AG10803 (cell line): ENCODE measurements around the gene PDE9A.

Experiments used
- DNase-seq: peaks from one replicate; pipeline ENCODE4 v3.0.0; 2010; ENCODE audit warnings: low read depth
- H3K4me3 ChIP-seq: 2 replicates; pipeline ENCODE4 v1.5.1; 2011; ENCODE audit warnings: mild to moderate bottlenecking, low read length, control low read depth
- TF ChIP-seq, protein P1 (sequence below): conservative IDR thresholded peaks from 2 replicates; pipeline ENCODE4 v1.5.1; 2011; ENCODE audit warnings: mild to moderate bottlenecking, low read length, control low read depth, inconsistent platforms

Gene PDE9A

GRCh38 chr21:42637267-42638041 lies 16.0 kb upstream of the PDE9A start:
- no peak overlapping the region for H3K4me3 ChIP-seq
- DNase-seq, result no peak
- TF ChIP-seq, protein P1, sequence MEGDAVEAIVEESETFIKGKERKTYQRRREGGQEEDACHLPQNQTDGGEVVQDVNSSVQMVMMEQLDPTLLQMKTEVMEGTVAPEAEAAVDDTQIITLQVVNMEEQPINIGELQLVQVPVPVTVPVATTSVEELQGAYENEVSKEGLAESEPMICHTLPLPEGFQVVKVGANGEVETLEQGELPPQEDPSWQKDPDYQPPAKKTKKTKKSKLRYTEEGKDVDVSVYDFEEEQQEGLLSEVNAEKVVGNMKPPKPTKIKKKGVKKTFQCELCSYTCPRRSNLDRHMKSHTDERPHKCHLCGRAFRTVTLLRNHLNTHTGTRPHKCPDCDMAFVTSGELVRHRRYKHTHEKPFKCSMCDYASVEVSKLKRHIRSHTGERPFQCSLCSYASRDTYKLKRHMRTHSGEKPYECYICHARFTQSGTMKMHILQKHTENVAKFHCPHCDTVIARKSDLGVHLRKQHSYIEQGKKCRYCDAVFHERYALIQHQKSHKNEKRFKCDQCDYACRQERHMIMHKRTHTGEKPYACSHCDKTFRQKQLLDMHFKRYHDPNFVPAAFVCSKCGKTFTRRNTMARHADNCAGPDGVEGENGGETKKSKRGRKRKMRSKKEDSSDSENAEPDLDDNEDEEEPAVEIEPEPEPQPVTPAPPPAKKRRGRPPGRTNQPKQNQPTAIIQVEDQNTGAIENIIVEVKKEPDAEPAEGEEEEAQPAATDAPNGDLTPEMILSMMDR, result no peak

- TF ChIP-seq, protein P1, result no peak
- no peak overlapping the region for H3K4me3 ChIP-seq
- no peak for DNase-seq
Observed at GRCh38 chr21:42638266-42638863, 15.1 kb upstream of the PDE9A start.

- TF ChIP-seq, protein P1, result no peak
- H3K4me3 ChIP-seq, result no peak overlapping the region
- DNase-seq, result no peak
Observed at GRCh38 chr21:42639646-42640152, 13.7 kb upstream of the PDE9A start.

DNA sequence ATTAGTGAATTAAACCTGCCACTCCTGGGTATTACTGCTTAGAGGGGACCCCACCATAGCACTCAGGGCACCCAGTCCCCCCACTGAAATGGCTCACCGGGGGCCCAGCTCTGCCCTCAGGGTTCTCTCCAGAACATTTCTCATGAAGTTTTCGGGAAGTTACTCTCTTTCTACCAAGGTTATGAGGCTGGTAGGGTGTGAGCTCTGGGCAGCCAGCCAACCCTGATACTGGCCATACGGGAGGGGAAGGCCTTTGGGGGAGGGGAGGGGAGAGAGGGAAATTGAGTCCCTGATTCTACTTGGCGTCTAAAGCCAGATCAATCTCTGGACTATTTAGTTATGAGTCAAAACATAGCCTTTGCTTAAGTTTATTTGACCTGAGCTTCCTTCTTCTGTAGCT lies 12.9 kb upstream of the PDE9A start:
- no peak overlapping the region for H3K4me3 ChIP-seq
- TF ChIP-seq, protein P1, result no peak
- DNase-seq, result no peak

DNA sequence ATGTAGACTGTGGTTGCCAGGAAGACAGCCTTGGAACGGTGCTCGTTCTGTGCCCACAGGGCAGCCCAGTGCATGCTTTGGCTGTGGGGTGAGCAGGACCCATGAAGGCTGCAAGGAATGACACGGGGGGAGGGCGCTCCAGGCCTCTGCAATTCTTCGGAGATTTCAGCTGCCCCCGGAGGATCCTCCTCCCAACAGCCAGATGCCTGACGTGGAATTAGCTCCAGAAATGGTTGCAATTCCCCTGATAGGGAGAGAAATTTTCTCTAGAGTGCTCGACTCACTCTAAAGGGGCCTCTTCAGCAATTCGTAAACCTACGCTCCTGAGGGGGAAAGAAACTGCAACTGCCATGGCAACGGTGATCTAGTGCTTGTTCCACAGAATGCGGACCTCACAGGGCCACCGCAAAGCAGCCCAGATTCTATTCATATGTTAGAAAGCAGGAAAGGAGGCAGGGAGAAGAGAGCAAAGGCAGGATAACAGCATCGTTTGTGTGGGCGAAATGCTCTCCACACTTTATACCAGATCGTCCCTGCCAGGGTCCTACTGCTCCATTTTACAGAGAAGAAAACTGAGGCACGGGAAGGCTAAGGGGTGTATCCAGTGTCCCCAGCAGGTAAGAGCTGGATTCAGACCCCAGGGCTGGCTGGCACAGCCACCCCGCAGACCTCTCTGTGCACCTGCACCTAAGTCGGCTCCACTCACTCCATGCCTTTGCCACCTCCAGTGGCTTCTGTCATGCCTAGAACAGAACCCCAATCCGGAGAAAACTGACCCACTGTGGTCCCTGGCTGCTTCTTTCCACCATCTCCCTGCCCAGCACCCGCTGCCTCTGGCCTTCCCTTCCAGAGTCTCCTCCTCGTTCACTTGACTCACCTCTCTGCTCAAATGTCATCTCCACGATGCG lies 11.9 kb upstream of the PDE9A start:
- TF ChIP-seq, protein P1, result no peak
- no peak for DNase-seq
- no peak overlapping the region for H3K4me3 ChIP-seq

- H3K4me3 ChIP-seq, result no peak overlapping the region
- TF ChIP-seq, protein P1, result no peak
- no peak for DNase-seq
Observed at GRCh38 chr21:42642219-42642745, 11.1 kb upstream of the PDE9A start.
